Measurements from ENCODE around the gene CADPS2.

The CADPS2 gene

DNA sequence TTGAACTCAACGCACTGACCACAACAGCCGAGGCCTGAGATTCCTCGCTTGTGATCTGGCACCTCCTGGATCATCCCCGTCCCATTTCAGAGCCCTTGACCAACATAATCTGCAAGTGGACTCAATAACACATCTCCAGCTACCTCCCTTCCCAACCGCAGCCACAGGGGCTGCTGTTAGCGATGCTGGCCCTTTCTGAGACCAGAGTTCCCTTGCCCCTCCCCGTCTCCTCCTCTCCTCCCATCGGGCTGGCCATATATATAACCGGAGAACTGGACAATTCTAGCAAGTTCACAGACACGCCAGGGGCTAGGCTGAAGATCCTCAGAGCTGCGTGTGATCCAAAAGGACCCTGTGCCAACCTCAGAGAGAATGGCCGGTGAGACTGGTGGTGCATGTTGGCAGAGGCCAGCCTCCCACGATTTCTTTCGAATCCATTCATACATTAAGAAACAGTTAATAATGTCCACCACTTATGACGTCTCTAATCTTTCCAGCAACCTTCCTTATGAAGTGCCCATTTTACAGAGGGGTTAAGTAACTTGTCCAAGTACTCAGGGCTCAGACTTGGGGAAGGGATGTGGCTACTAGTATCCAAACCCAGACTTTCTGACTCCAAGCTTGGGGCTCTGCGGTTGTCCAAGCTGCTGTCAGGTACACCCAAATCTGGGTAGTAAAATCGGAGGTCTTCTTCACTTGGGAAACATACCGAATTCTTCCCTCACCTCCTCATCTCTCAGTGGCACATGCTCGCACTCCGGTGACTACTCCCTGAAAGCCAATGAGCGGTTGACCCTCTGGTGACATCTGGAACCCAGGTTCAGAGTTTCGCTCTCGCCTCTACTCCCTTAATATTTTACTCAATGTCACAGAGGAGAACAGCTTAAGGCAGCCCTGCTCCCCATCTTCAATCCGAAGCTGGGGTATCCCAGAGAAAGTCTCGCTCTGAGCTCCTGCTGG, 570.5 kb downstream of the CADPS2 start:
- Histone ChIP-seq H3K4me3 (ENCODE audit: insufficient read depth in 1 of 2, low read depth in 1 of 2, low read length in 2 of 2) (peak overlapping the region in 1 of 2 experiments; percentile 63), H2AK5ac (ENCODE audit: low read length, severe bottlenecking) (no peak overlapping the region), H3K23ac (ENCODE audit: low read length in 2 of 2) (no peak overlapping the region), H3K4me1 (ENCODE audit: control insufficient read depth, insufficient read depth, low read depth, low read length) (peaks cover 15% of the 10 kb centered on the region), H3K18ac (ENCODE audit: low read depth in 1 of 2, low read length in 2 of 2) (no peak overlapping the region), H3K4me2 (ENCODE audit: low read length, poor library complexity, severe bottlenecking) (peak overlapping the region; percentile 71), H2BK5ac (ENCODE audit: low read depth, low read length, poor library complexity, severe bottlenecking) (no peak overlapping the region), H4K8ac (ENCODE audit: low read length) (no peak overlapping the region), H3K14ac (ENCODE audit: low read length in 2 of 2) (no peak overlapping the region), H3K4ac (ENCODE audit: low read depth in 1 of 2, low read length in 2 of 2) (no peak overlapping the region), H3K9me3 (ENCODE audit: control insufficient read depth, low read length) (no peaks in the 10 kb centered on the region), H2BK12ac (ENCODE audit: low read length in 2 of 2) (no peak overlapping the region), H3K27ac (ENCODE audit: low read length, poor library complexity, severe bottlenecking) (no peak overlapping the region), H4K91ac (ENCODE audit: low read length) (no peak overlapping the region), H2AFZ (ENCODE audit: low read depth, low read length) (no peak overlapping the region), H3K27me3 (ENCODE audit: control insufficient read depth in 1 of 2, insufficient read depth in 1 of 2, low read length in 2 of 2) (peaks cover 74% of the 10 kb centered on the region in 2 experiments), H2BK120ac (ENCODE audit: low read depth, low read length) (no peak overlapping the region), H3K79me1 (replicated peaks; ENCODE audit: low read length, poor library complexity, severe bottlenecking) (no peaks in the 10 kb centered on the region), H3K36me3 (ENCODE audit: control insufficient read depth in 1 of 2, insufficient read depth in 2 of 2, low read depth in 1 of 2, low read length in 2 of 2) (no peaks in the 10 kb centered on the region), H2BK15ac (ENCODE audit: low read depth, poor library complexity, severe bottlenecking) (no peak overlapping the region), H3K9ac (ENCODE audit: low read length) (no peak overlapping the region)
- DNase-seq: no peak
- WGBS: 11% methylated on average over 23 of the region's 25 CpGs

DNA sequence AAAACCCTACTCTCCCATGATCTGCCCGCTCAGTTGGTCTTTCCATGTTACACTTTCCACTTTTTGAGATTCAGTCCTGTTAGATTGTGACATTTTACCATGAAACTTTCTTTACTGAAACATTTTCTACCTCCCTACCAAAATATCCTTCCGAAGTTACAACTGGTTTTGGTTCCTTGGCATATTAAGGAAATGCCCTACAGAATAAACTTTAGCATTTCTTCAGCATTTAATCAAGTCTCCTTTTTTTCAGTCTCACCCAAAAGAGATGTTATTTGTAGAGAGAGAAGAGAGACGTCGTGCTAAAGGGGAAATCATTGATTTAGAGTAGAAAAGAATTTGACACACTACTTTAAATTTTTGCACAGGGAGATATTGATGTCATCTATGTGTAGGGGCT, 572.0 kb downstream of the CADPS2 start:
- H3K79me1 ChIP-seq (replicated peaks; ENCODE audit: low read length, poor library complexity, severe bottlenecking): no peaks in the 10 kb centered on the region

DNA sequence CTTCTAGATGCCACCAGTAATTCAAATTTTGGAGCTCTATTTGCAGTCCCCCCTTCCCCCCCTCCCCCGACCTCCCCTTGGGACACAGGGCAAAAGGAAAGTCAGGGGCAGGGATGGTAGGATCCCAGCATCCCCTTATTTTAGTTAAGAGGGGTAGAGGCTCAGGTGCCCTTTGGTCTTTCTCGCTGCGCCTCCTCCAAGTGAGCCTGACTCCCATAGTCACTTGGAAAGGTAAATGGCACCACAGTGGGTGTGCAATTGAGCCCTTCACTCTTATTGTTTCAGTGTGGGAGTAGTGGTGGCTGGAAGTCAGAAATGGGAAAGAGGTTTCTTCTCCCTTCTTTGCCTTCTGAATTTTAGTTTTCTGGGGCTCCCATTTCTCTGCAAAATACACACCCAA, 573.5 kb downstream of the CADPS2 start:
- no peak overlapping the region for H3K18ac ChIP-seq (ENCODE audit: low read depth in 1 of 2, low read length in 2 of 2)
- H3K23ac ChIP-seq (ENCODE audit: low read length in 2 of 2): no peak overlapping the region
- no peaks in the 10 kb centered on the region for H3K79me1 ChIP-seq (replicated peaks; ENCODE audit: low read length, poor library complexity, severe bottlenecking)
- H2BK120ac ChIP-seq (ENCODE audit: low read depth, low read length): no peak overlapping the region
- H4K91ac ChIP-seq (ENCODE audit: low read length): no peak overlapping the region
- no peak overlapping the region for H3K14ac ChIP-seq (ENCODE audit: low read length in 2 of 2)
- H2AK5ac ChIP-seq (ENCODE audit: low read length, severe bottlenecking): no peak overlapping the region
- no peak overlapping the region for H3K27ac ChIP-seq (ENCODE audit: low read length, poor library complexity, severe bottlenecking)
- no peak overlapping the region for H2BK5ac ChIP-seq (ENCODE audit: low read depth, low read length, poor library complexity, severe bottlenecking)
- DNase-seq: no peak
- peaks cover 22% of the 10 kb centered on the region for H3K4me1 ChIP-seq (ENCODE audit: control insufficient read depth, insufficient read depth, low read depth, low read length)
- H2BK15ac ChIP-seq (ENCODE audit: low read depth, poor library complexity, severe bottlenecking): no peak overlapping the region
- H3K4me2 ChIP-seq (ENCODE audit: low read length, poor library complexity, severe bottlenecking): no peak overlapping the region
- no peak overlapping the region for H3K4me3 ChIP-seq (ENCODE audit: insufficient read depth in 1 of 2, low read depth in 1 of 2, low read length in 2 of 2)
- no peaks in the 10 kb centered on the region for H3K9me3 ChIP-seq (ENCODE audit: control insufficient read depth, low read length)
- 22% methylated on average over 3 of the region's 3 CpGs for WGBS
- no peak overlapping the region for H2AFZ ChIP-seq (ENCODE audit: low read depth, low read length)
- peaks cover 90 to 100% of the 10 kb centered on the region in 2 experiments for H3K27me3 ChIP-seq (ENCODE audit: control insufficient read depth in 1 of 2, insufficient read depth in 1 of 2, low read length in 2 of 2)
- H3K4ac ChIP-seq (ENCODE audit: low read depth in 1 of 2, low read length in 2 of 2): no peak overlapping the region
- H4K8ac ChIP-seq (ENCODE audit: low read length): no peak overlapping the region
- H3K36me3 ChIP-seq (ENCODE audit: control insufficient read depth in 1 of 2, insufficient read depth in 2 of 2, low read depth in 1 of 2, low read length in 2 of 2): no peaks in the 10 kb centered on the region
- no peak overlapping the region for H2BK12ac ChIP-seq (ENCODE audit: low read length in 2 of 2)
- H3K9ac ChIP-seq (ENCODE audit: low read length): no peak overlapping the region

More for the DNA sequence above, 572.0 kb downstream of the CADPS2 start:
- Histone ChIP-seq H3K27me3 (ENCODE audit: control insufficient read depth in 1 of 2, insufficient read depth in 1 of 2, low read length in 2 of 2) (peaks cover 89% of the 10 kb centered on the region in 2 experiments), H3K18ac (ENCODE audit: low read depth in 1 of 2, low read length in 2 of 2) (no peak overlapping the region), H2BK5ac (ENCODE audit: low read depth, low read length, poor library complexity, severe bottlenecking) (no peak overlapping the region), H3K4me1 (ENCODE audit: control insufficient read depth, insufficient read depth, low read depth, low read length) (peaks cover 22% of the 10 kb centered on the region), H3K4me2 (ENCODE audit: low read length, poor library complexity, severe bottlenecking) (no peak overlapping the region), H2AK5ac (ENCODE audit: low read length, severe bottlenecking) (no peak overlapping the region), H4K8ac (ENCODE audit: low read length) (no peak overlapping the region), H2BK120ac (ENCODE audit: low read depth, low read length) (no peak overlapping the region), H3K23ac (ENCODE audit: low read length in 2 of 2) (no peak overlapping the region), H3K9me3 (ENCODE audit: control insufficient read depth, low read length) (no peaks in the 10 kb centered on the region), H2BK15ac (ENCODE audit: low read depth, poor library complexity, severe bottlenecking) (no peak overlapping the region), H3K27ac (ENCODE audit: low read length, poor library complexity, severe bottlenecking) (no peak overlapping the region), H3K36me3 (ENCODE audit: control insufficient read depth in 1 of 2, insufficient read depth in 2 of 2, low read depth in 1 of 2, low read length in 2 of 2) (no peaks in the 10 kb centered on the region), H2BK12ac (ENCODE audit: low read length in 2 of 2) (no peak overlapping the region), H2AFZ (ENCODE audit: low read depth, low read length) (no peak overlapping the region), H3K4me3 (ENCODE audit: insufficient read depth in 1 of 2, low read depth in 1 of 2, low read length in 2 of 2) (no peak overlapping the region), H3K9ac (ENCODE audit: low read length) (no peak overlapping the region), H3K4ac (ENCODE audit: low read depth in 1 of 2, low read length in 2 of 2) (no peak overlapping the region), H4K91ac (ENCODE audit: low read length) (no peak overlapping the region), H3K14ac (ENCODE audit: low read length in 2 of 2) (no peak overlapping the region)
- DNase-seq: no peak
- 19% methylated on average over 2 of the region's 4 CpGs for WGBS

DNA sequence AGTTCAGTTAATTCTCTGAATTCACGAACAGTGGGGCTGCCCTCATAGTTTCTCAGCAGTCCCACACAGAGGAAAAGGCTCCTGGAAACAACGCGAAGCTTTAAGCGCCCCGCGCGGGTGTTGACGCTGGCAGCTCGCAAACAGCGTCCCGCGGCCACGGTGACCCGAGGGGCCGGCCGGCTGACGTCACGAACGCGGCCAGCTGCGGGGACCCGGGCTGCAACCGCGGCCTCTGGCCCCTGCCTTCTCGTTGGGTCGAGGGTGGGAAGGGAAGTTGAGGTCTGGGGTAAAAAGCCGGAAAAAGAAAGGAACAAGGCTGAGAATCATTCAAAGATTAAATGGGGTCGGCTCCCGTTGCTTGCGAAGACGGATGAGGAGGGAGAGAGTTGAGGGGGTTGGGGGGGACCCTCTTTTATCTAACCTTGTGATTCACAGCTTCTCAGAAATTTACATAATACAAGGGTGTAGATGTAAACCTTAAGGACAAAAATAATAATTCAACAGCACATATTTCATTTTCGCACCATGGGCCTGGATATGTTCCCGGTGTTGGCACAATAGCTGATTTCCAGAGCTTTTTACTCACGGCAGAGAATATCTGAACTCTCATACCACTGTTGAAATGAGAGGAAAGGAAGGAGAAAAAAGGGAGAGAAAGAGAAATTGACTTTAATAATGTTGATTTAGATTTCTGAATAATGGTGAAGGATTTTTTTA, 574.4 kb downstream of the CADPS2 start:
- Histone ChIP-seq H3K18ac (ENCODE audit: low read depth in 1 of 2, low read length in 2 of 2) (no peak overlapping the region), H2BK12ac (ENCODE audit: low read length in 2 of 2) (no peak overlapping the region), H2AK5ac (ENCODE audit: low read length, severe bottlenecking) (no peak overlapping the region), H3K4ac (ENCODE audit: low read depth in 1 of 2, low read length in 2 of 2) (no peak overlapping the region), H2AFZ (ENCODE audit: low read depth, low read length) (no peak overlapping the region), H3K23ac (ENCODE audit: low read length in 2 of 2) (peak overlapping the region in 1 of 2 experiments; percentile 2), H4K8ac (ENCODE audit: low read length) (no peak overlapping the region), H3K4me3 (ENCODE audit: insufficient read depth in 1 of 2, low read depth in 1 of 2, low read length in 2 of 2) (peak overlapping the region; percentile 42 to 57), H3K36me3 (ENCODE audit: control insufficient read depth in 1 of 2, insufficient read depth in 2 of 2, low read depth in 1 of 2, low read length in 2 of 2) (no peaks in the 10 kb centered on the region), H3K27me3 (ENCODE audit: control insufficient read depth in 1 of 2, insufficient read depth in 1 of 2, low read length in 2 of 2) (peaks cover 91 to 100% of the 10 kb centered on the region in 2 experiments), H2BK120ac (ENCODE audit: low read depth, low read length) (no peak overlapping the region), H3K4me1 (ENCODE audit: control insufficient read depth, insufficient read depth, low read depth, low read length) (peaks cover 19% of the 10 kb centered on the region), H2BK5ac (ENCODE audit: low read depth, low read length, poor library complexity, severe bottlenecking) (no peak overlapping the region), H3K79me1 (replicated peaks; ENCODE audit: low read length, poor library complexity, severe bottlenecking) (no peaks in the 10 kb centered on the region), H3K9ac (ENCODE audit: low read length) (no peak overlapping the region), H3K9me3 (ENCODE audit: control insufficient read depth, low read length) (no peaks in the 10 kb centered on the region), H3K14ac (ENCODE audit: low read length in 2 of 2) (no peak overlapping the region), H4K91ac (ENCODE audit: low read length) (no peak overlapping the region), H3K27ac (ENCODE audit: low read length, poor library complexity, severe bottlenecking) (no peak overlapping the region), H2BK15ac (ENCODE audit: low read depth, poor library complexity, severe bottlenecking) (no peak overlapping the region), H3K4me2 (ENCODE audit: low read length, poor library complexity, severe bottlenecking) (peak overlapping the region; percentile 74)
- DNase-seq: no peak
- WGBS: 2% methylated on average over 30 of the region's 34 CpGs

All from mesenchymal stem cell (in vitro differentiated cells and primary cell).